Measurements from ENCODE around the gene PTPRM. TPM values are rescaled to one million over a fixed set of nuclear protein-coding genes. Genes with fewer than 3 reads are reported as not detected.
"Not testable (repeated sequence)": the region's sequence is repeated elsewhere in the genome, so short reads cannot be mapped to it uniquely, and the experiment has no call there.

PTPRM gene
- total RNA-seq, 4 donors from 2014 or later, result 22.5 to 92.5 (median 39.2) TPM

DNA sequence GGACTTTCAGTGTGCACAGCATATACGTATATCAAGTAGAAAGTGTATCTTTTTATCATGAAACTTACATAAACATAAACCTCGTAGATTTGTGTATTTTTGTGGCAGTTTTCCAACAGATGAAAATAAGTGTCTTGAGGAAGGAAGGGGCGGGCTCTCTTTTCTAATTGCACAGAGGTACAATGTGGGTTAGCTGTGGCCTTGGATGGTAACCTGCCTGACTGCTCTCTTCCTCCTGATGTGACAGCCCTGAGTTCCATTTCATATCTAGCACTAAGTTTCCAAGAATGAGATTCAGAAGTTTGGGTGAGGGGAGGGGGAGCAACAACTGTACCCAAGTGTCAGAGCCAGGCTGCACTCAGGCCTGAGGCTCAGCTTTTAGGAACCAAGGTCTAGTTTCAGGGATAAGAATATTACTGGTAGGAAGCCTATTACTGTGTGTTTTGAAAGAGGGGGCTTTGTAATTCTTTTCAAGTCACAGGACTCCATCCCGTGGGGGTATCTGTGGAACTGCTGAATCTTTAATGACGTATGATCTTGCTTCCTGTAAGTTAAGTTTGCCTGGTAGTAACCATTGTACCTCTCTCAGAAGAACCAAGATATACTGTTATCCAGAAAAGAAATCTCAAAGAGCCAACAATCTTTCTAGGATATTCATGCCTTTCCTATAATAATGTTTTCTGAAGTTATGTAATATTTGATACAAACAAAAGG, 483.7 kb downstream of the PTPRM start:
- no peak for DNase-seq
- TF ChIP-seq EP300 (IDR thresholded peaks at IDR 0.05; ENCODE audit: low read depth) (no peak), POLR2A (IDR thresholded peaks at IDR 0.05) (no peak)
- H3K4me1 ChIP-seq, result peaks cover 0 to 4% (median 0%) of the 10 kb centered on the region in 4 donors
- 53 to 64% methylated on average over 4 to 5 of the region's 5 CpGs for WGBS, 2 donors (ENCODE audit: low coverage in 1 of 2)
- H3K27me3 ChIP-seq, result no peaks in the 10 kb centered on the region
- in situ Hi-C loops (cut with MboI; ENCODE audit: low pct_ligation_motif_present in 1 of 4, low pct_unique_long_range_greater_than_20kb in 1 of 4, low sequenced_read_pairs in 3 of 4) (no loop called here), intact Hi-C loops (cut with DNase I; ENCODE audit: low total_unique reads) (no loop called here)
- no peaks in the 10 kb centered on the region for H3K9me3 ChIP-seq
- no peaks in the 10 kb centered on the region for H3K36me3 ChIP-seq
- no peak overlapping the region for H3K4me3 ChIP-seq
- H3K27ac ChIP-seq, result no peak overlapping the region

DNA sequence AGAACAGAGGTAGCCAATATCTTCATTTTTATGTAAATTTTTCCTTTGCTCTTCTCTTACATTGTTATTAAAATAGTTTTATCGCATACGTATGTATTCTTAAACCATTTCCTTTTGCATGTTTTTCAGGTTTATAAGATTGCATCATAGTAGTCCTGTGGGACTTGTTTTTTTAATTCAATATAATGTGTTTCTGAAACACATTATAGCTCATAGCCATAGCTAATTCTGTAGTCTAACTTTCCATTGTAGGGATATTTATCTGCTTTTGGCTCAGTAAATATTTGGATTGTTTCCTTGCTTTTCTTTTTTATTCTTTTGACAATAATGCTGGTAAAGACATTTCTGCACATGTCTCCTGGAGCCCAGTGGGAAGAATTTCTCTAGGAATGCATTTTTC, 484.3 kb downstream of the PTPRM start:
- WGBS, 2 donors (ENCODE audit: low coverage in 1 of 2), result 84 to 87% methylated on average over 2 of the region's 2 CpGs
- Histone ChIP-seq H3K4me1 (peaks cover 0 to 4% (median 0%) of the 10 kb centered on the region in 4 donors), H3K27ac (no peak overlapping the region), H3K36me3 (no peaks in the 10 kb centered on the region), H3K27me3 (no peaks in the 10 kb centered on the region), H3K4me3 (no peak overlapping the region), H3K9me3 (no peaks in the 10 kb centered on the region)
- DNase-seq, result no peak
- in situ Hi-C loops (cut with MboI; ENCODE audit: low pct_ligation_motif_present in 1 of 4, low pct_unique_long_range_greater_than_20kb in 1 of 4, low sequenced_read_pairs in 3 of 4), result no loop called here
- intact Hi-C loops (cut with DNase I; ENCODE audit: low total_unique reads), result no loop called here
- TF ChIP-seq POLR2AphosphoS5 (IDR thresholded peaks at IDR 0.05) (no peak), POLR2A (IDR thresholded peaks at IDR 0.05) (no peak), EP300 (IDR thresholded peaks at IDR 0.05; ENCODE audit: low read depth) (no peak)
- TF ChIP-seq, protein P1, sequence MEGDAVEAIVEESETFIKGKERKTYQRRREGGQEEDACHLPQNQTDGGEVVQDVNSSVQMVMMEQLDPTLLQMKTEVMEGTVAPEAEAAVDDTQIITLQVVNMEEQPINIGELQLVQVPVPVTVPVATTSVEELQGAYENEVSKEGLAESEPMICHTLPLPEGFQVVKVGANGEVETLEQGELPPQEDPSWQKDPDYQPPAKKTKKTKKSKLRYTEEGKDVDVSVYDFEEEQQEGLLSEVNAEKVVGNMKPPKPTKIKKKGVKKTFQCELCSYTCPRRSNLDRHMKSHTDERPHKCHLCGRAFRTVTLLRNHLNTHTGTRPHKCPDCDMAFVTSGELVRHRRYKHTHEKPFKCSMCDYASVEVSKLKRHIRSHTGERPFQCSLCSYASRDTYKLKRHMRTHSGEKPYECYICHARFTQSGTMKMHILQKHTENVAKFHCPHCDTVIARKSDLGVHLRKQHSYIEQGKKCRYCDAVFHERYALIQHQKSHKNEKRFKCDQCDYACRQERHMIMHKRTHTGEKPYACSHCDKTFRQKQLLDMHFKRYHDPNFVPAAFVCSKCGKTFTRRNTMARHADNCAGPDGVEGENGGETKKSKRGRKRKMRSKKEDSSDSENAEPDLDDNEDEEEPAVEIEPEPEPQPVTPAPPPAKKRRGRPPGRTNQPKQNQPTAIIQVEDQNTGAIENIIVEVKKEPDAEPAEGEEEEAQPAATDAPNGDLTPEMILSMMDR (IDR thresholded peaks at IDR 0.05), result no peak

GRCh38 chr18:8052237-8052701, 485.2 kb downstream of the PTPRM start:
- in situ Hi-C loops (cut with MboI; ENCODE audit: low pct_ligation_motif_present in 1 of 4, low pct_unique_long_range_greater_than_20kb in 1 of 4, low sequenced_read_pairs in 3 of 4) (no loop called here), intact Hi-C loops (cut with DNase I; ENCODE audit: low total_unique reads) (no loop called here)
- H3K4me3 ChIP-seq, result no peak overlapping the region
- 64 to 73% methylated on average over 2 of the region's 2 CpGs for WGBS, 2 donors (ENCODE audit: low coverage in 1 of 2)
- no peak for DNase-seq
- no peak overlapping the region for H3K27ac ChIP-seq
- no peaks in the 10 kb centered on the region for H3K27me3 ChIP-seq
- TF ChIP-seq POLR2A (IDR thresholded peaks at IDR 0.05) (no peak), EP300 (IDR thresholded peaks at IDR 0.05; ENCODE audit: low read depth) (no peak), POLR2AphosphoS5 (IDR thresholded peaks at IDR 0.05) (no peak)
- TF ChIP-seq, protein P1 (IDR thresholded peaks at IDR 0.05), result no peak
- no peaks in the 10 kb centered on the region for H3K36me3 ChIP-seq
- H3K9me3 ChIP-seq, result no peaks in the 10 kb centered on the region
- peaks cover 0 to 4% (median 0%) of the 10 kb centered on the region in 4 donors for H3K4me1 ChIP-seq

DNA sequence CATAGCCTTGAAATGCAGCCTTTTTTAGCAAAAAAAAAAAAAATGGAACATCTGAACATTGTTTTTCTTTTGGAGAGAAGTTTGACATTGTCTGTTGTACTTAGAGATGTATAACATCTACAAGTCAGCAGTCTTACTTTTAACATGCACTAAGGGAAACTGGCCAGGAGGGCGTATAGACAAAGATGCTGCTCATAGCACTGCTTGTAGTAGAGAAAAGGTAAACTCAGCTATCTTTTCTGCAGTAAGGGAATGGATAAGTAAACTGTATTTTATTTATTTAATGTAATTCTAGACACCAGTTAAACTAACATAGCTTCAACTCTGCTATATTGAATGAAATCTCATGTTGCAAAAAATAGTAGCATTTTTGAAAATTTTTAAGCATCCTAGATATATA, 489.6 kb downstream of the PTPRM start:
- WGBS, 2 donors (ENCODE audit: low coverage in 1 of 2), result 67 to 75% methylated on average over 1 of the region's 1 CpG
- Histone ChIP-seq H3K9me3 (no peaks in the 10 kb centered on the region), H3K27me3 (no peaks in the 10 kb centered on the region), H3K4me3 (no peak overlapping the region), H3K36me3 (no peaks in the 10 kb centered on the region), H3K4me1 (peaks cover 0 to 4% (median 0%) of the 10 kb centered on the region in 4 donors), H3K27ac (no peak overlapping the region)
- TF ChIP-seq, protein P1 (IDR thresholded peaks at IDR 0.05), result no peak
- TF ChIP-seq EP300 (IDR thresholded peaks at IDR 0.05; ENCODE audit: low read depth), result no peak
- no peak for TF ChIP-seq POLR2A (IDR thresholded peaks at IDR 0.05)
- TF ChIP-seq POLR2AphosphoS5 (IDR thresholded peaks at IDR 0.05), result no peak
- in situ Hi-C loops (cut with MboI; ENCODE audit: low pct_ligation_motif_present in 1 of 4, low pct_unique_long_range_greater_than_20kb in 1 of 4, low sequenced_read_pairs in 3 of 4) (no loop called here), intact Hi-C loops (cut with DNase I; ENCODE audit: low total_unique reads) (no loop called here)
- no peak for DNase-seq

- H3K4me3 ChIP-seq; H3K36me3 ChIP-seq; H3K27me3 ChIP-seq; H3K9me3 ChIP-seq; intact Hi-C loops (cut with DNase I; ENCODE audit: low total_unique reads); H3K4me1 ChIP-seq; H3K27ac ChIP-seq; DNase-seq; in situ Hi-C loops (cut with MboI; ENCODE audit: low pct_ligation_motif_present in 1 of 4, low pct_unique_long_range_greater_than_20kb in 1 of 4, low sequenced_read_pairs in 3 of 4): not testable (repeated sequence)
- 62 to 75% methylated on average over 2 to 15 of the region's 22 CpGs for WGBS, 2 donors (ENCODE audit: low coverage in 1 of 2)
These were observed 496.0 kb downstream of the PTPRM start for GRCh38 chr18:8063152-8063551.
